H9 (cell line): ENCODE measurements around the gene RSPH9. TPM values are rescaled to one million over a fixed set of nuclear protein-coding genes. Genes with fewer than 3 reads are reported as not detected.

Experiments used
- DNase-seq: peaks from one replicate; pipeline ENCODE4 v3.0.0-alpha.2; 2017
- H2AFZ ChIP-seq: one replicate; pipeline ENCODE4 v1.6.1; 2013; ENCODE audit warnings: mild to moderate bottlenecking, low read length, control low read depth, moderate library complexity
- H2AK5ac ChIP-seq: 2 replicates; pipeline ENCODE4 v1.6.1; 2013; ENCODE audit warnings: low read length, control low read depth, mixed read lengths; ENCODE audit not compliant: insufficient read length
- H2BK120ac ChIP-seq: one replicate; pipeline ENCODE4 v1.6.1; 2013; ENCODE audit warnings: low read depth, mild to moderate bottlenecking, low read length, control low read depth, inconsistent platforms; ENCODE audit not compliant: poor library complexity, severe bottlenecking
- H2BK12ac ChIP-seq: 2 replicates; pipeline ENCODE4 v1.6.1; 2013; ENCODE audit warnings: low read length, control low read depth, mixed read lengths, low read depth; ENCODE audit not compliant: insufficient read length
- H2BK15ac ChIP-seq: 2 replicates; pipeline ENCODE4 v1.6.1; 2013; ENCODE audit warnings: low read depth, low read length, control low read depth
- H2BK20ac ChIP-seq: one replicate; pipeline ENCODE4 v1.6.1; 2013; ENCODE audit warnings: low read depth, mild to moderate bottlenecking, low read length, control low read depth, inconsistent platforms; ENCODE audit not compliant: poor library complexity, severe bottlenecking
- H2BK5ac ChIP-seq: 2 replicates; pipeline ENCODE4 v1.6.1; 2013; ENCODE audit warnings: low read length, control low read depth, mixed read lengths; ENCODE audit not compliant: insufficient read length
- H3K14ac ChIP-seq: 2 replicates; pipeline ENCODE4 v1.6.1; 2013; ENCODE audit warnings: low read length, control low read depth; ENCODE audit not compliant: insufficient read depth
- H3K18ac ChIP-seq: 2 replicates; pipeline ENCODE4 v1.6.1; 2013; ENCODE audit warnings: low read depth, mild to moderate bottlenecking, mixed read lengths, low read length, control low read depth; ENCODE audit not compliant: insufficient read length
- H3K23ac ChIP-seq: 2 replicates; pipeline ENCODE4 v1.6.1; 2013; ENCODE audit warnings: low read length, control low read depth, mixed read lengths, low read depth; ENCODE audit not compliant: insufficient read length
- H3K23me2 ChIP-seq: 2 replicates; pipeline ENCODE4 v1.6.1; 2013; ENCODE audit warnings: low read depth, mild to moderate bottlenecking, mixed read lengths, low read length, control low read depth; ENCODE audit not compliant: insufficient read length, poor library complexity, severe bottlenecking
- H3K27ac ChIP-seq: 2 replicates; pipeline ENCODE4 v1.5.1; 2013; ENCODE audit warnings: low read length, control low read depth, mixed read lengths, low read depth; ENCODE audit not compliant: insufficient read length
- H3K27me3 ChIP-seq: 2 replicates; pipeline ENCODE4 v1.6.1; 2013; ENCODE audit warnings: low read length, control low read depth, inconsistent platforms; ENCODE audit not compliant: insufficient read depth
- H3K4ac ChIP-seq: 2 replicates; pipeline ENCODE4 v1.6.1; 2013; ENCODE audit warnings: low read depth, mild to moderate bottlenecking, control low read depth, inconsistent platforms, low read length, moderate library complexity
- H3K4me1 ChIP-seq: 2 replicates; pipeline ENCODE4 v1.6.1; 2013; ENCODE audit warnings: low read length, control low read depth, inconsistent platforms; ENCODE audit not compliant: insufficient read depth
- H3K4me2 ChIP-seq: 2 replicates; pipeline ENCODE4 v1.6.1; 2013; ENCODE audit warnings: low read length, control low read depth, mixed read lengths; ENCODE audit not compliant: insufficient read length, insufficient read depth
- H3K56ac ChIP-seq: 2 replicates; pipeline ENCODE4 v1.6.1; 2013; ENCODE audit warnings: low read depth, mild to moderate bottlenecking, mixed read lengths, low read length, control low read depth; ENCODE audit not compliant: insufficient read length
- H3K79me1 ChIP-seq: 2 replicates; pipeline ENCODE4 v1.6.1; 2013; ENCODE audit warnings: low read depth, mild to moderate bottlenecking, moderate library complexity, low read length, control low read depth, inconsistent platforms; ENCODE audit not compliant: insufficient read depth, poor library complexity, severe bottlenecking
- H3K79me2 ChIP-seq: 2 replicates; pipeline ENCODE4 v1.6.1; 2013; ENCODE audit warnings: low read length, control low read depth, inconsistent platforms; ENCODE audit not compliant: insufficient read depth
- H3K9ac ChIP-seq: 2 replicates; pipeline ENCODE4 v1.6.1; 2013; ENCODE audit warnings: low read length, control low read depth, mixed read lengths; ENCODE audit not compliant: insufficient read length; ENCODE audit errors: extremely low read depth
- H3K9me3 ChIP-seq: one replicate; pipeline ENCODE4 v1.6.1; 2013; ENCODE audit warnings: low read depth, low read length, inconsistent platforms; ENCODE audit not compliant: control insufficient read depth
- H3T11ph ChIP-seq: one replicate; pipeline ENCODE4 v1.6.1; 2013; ENCODE audit warnings: mild to moderate bottlenecking, low read length, control low read depth, inconsistent platforms
- H4K20me1 ChIP-seq: one replicate; pipeline ENCODE4 v1.6.1; 2013; ENCODE audit not compliant: control insufficient read depth, insufficient read length, insufficient read depth
- H4K5ac ChIP-seq: 2 replicates; pipeline ENCODE4 v1.6.1; 2013; ENCODE audit warnings: low read depth, mild to moderate bottlenecking, mixed read lengths, low read length, control low read depth; ENCODE audit not compliant: insufficient read length
- H4K8ac ChIP-seq: replicated peaks from 2 replicates; pipeline ENCODE4 v1.6.1; 2013; ENCODE audit warnings: low read length, control low read depth, mixed read lengths, low read depth; ENCODE audit not compliant: insufficient read length
- H4K91ac ChIP-seq: 2 replicates; pipeline ENCODE4 v1.6.1; 2013; ENCODE audit warnings: low read depth, mild to moderate bottlenecking, moderate library complexity, mixed read lengths, low read length, control low read depth; ENCODE audit not compliant: insufficient read length
- H3K27ac Mint-ChIP-seq, 3 experiments: 2 replicates in 2 of 3; 3 replicates in 1 of 3; pipeline ENCODE4 v1.8.0; 2020 to 2021; ENCODE audit warnings: mixed read lengths in 3 of 3, mild to moderate bottlenecking in 1 of 3, moderate library complexity in 1 of 3
- H3K27me3 Mint-ChIP-seq: 2 replicates; pipeline ENCODE4 v1.8.0; 2021; ENCODE audit warnings: low read depth, mild to moderate bottlenecking, moderate library complexity, mixed read lengths
- H3K36me3 Mint-ChIP-seq, 3 experiments: 2 replicates in 2 of 3; 3 replicates in 1 of 3; pipeline ENCODE4 v1.8.0; 2020 to 2021; ENCODE audit warnings: low read depth in 3 of 3, mixed read lengths in 3 of 3; ENCODE audit not compliant: insufficient read depth in 1 of 3
- H3K4me1 Mint-ChIP-seq, 2 experiments: 2 replicates each; pipeline ENCODE4 v1.8.0; 2020; ENCODE audit warnings: mixed read lengths in 2 of 2
- H3K4me3 Mint-ChIP-seq, 2 experiments: 2 replicates in 1 of 2; 3 replicates in 1 of 2; pipeline ENCODE4 v1.8.0; 2020 to 2021; ENCODE audit warnings: mild to moderate bottlenecking in 2 of 2, mixed read lengths in 2 of 2, moderate library complexity in 1 of 2
- H3K9me3 Mint-ChIP-seq, 2 experiments: 2 replicates in 1 of 2; 3 replicates in 1 of 2; pipeline ENCODE4 v1.8.0; 2020; ENCODE audit warnings: mild to moderate bottlenecking in 2 of 2, mixed read lengths in 2 of 2, moderate library complexity in 1 of 2
- CTCF ChIP-seq: fragments of 200-600 bp; sonication (generic); conservative IDR thresholded peaks from 3 replicates; pipeline ENCODE4 v1.8.0; 2021; ENCODE audit warnings: antibody characterized with exemption, mild to moderate bottlenecking
- WGBS: extraction: QIAGEN DNeasy Blood & Tissue Kit; methylation state at CpG from one replicate; pipeline ENCODE4 v1.1.7; 2013; ENCODE audit warnings: missing lambda C conversion rate, low lambda C conversion rate, mixed read lengths; ENCODE audit not compliant: insufficient read length; ENCODE audit errors: extremely low coverage; 5-methylcytosine and 5-hydroxymethylcytosine counted together
- total RNA-seq: library from RNA; stranded (reverse); gene quantifications from 2 replicates; pipeline ENCODE4 v1.2.1, GENCODE V29; 2021

The RSPH9 gene
- total RNA-seq, 1 experiment from 2014 or later = 0.39 TPM

GRCh38 chr6:43621078-43621835 is 23.6 kb upstream of the RSPH9 start:
- TF ChIP-seq CTCF = no peak
- no peak overlapping the region for H3K14ac ChIP-seq
- H2AFZ ChIP-seq = no peak overlapping the region
- Mint-ChIP-seq H3K27me3 (no peaks in the 10 kb centered on the region), H3K9me3 (no peaks in the 10 kb centered on the region), H3K27ac (no peak overlapping the region), H3K4me1 (no peaks in the 10 kb centered on the region), H3K36me3 (peaks cover 42 to 70% (median 65%) of the 10 kb centered on the region in 3 experiments; a peak in 6 of 7 replicates), H3K4me3 (no peak overlapping the region)
- no peak overlapping the region for H4K91ac ChIP-seq
- no peaks in the 10 kb centered on the region for H3K79me1 ChIP-seq
- no peak overlapping the region for H2BK12ac ChIP-seq
- H2BK120ac ChIP-seq = no peak overlapping the region
- no peaks in the 10 kb centered on the region for H3K27me3 ChIP-seq
- H3K56ac ChIP-seq = no peak overlapping the region
- no peak overlapping the region for H3K27ac ChIP-seq
- H3K79me2 ChIP-seq = no peaks in the 10 kb centered on the region
- H4K20me1 ChIP-seq = no peaks in the 10 kb centered on the region
- H3K18ac ChIP-seq = no peak overlapping the region
- no peaks in the 10 kb centered on the region for H3K23me2 ChIP-seq
- no CpG with 5 or more reads among the region's 12 CpGs for WGBS
- H2BK15ac ChIP-seq = no peak overlapping the region
- no peaks in the 10 kb centered on the region for H3K4me1 ChIP-seq
- no peak overlapping the region for H3K23ac ChIP-seq
- no peak overlapping the region for H3K9ac ChIP-seq
- no peak overlapping the region for H4K8ac ChIP-seq
- no peak overlapping the region for H2AK5ac ChIP-seq
- H3K9me3 ChIP-seq = no peaks in the 10 kb centered on the region
- no peak overlapping the region for H2BK20ac ChIP-seq
- DNase-seq = no peak
- H4K5ac ChIP-seq = no peak overlapping the region
- H3K4ac ChIP-seq = no peak overlapping the region
- no peak overlapping the region for H3K4me2 ChIP-seq
- no peak overlapping the region for H2BK5ac ChIP-seq
- no peak overlapping the region for H3T11ph ChIP-seq
